ENCODE results near the gene TRIM36. TPM values are rescaled to one million over a fixed set of nuclear protein-coding genes. Genes with fewer than 3 reads are reported as not detected.

Gene TRIM36
- polyA plus RNA-seq, 1 of the 3 experiments (the other 2 are of a cell fraction): 0.16 TPM

GRCh38 chr5:115109356-115109755, 60.4 kb downstream of the TRIM36 start:
- POLR2A ChIA-PET: no interaction called here
- 54% methylated on average over 5 of the region's 5 CpGs for WGBS (ENCODE audit: low lambda C conversion rate)

DNA sequence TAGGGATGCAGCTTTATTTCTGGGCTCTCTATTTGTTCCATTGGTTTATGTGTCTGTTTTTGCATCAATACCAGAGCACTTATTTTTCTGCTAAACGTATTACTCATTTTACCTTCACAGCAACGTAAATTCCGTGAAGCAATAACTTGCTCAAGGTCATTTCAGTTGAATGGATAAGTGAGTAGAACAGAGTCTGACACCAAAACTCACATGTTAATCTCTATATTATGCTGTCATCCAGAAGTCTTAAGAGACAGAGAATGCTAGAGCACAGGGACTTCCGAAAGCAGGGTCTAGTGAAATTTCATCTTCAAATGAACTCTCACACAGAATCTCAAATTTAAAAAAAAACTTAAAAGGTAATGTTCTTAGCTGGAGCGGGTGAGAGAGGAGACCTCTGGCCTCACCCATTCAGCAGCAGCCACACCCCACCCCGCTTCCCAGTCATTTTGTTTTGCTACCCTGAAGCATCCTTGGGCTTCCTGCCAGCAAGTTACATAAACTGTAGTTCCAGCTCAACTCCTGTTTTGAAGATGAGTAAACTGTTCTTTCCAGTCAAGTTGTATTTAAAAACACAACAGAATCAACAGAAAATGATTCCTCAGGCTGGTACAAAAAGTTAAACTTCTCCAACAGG, 69.3 kb downstream of the TRIM36 start:
- POLR2A ChIA-PET: no interaction called here
- no peak for DNase-seq
- no peak for TF ChIP-seq FOSL2 (IDR thresholded peaks at IDR 0.05; ENCODE audit: borderline replicate concordance, low read depth)
- TF ChIP-seq ELF1 (IDR thresholded peaks at IDR 0.05): no peak
- TF ChIP-seq EP300 (IDR thresholded peaks at IDR 0.05; ENCODE audit: borderline replicate concordance in 1 of 2, low read depth in 1 of 2, low read length in 1 of 2): no peak
- TF ChIP-seq TCF12 (IDR thresholded peaks at IDR 0.05): no peak
- no peak for TF ChIP-seq TAF1 (IDR thresholded peaks at IDR 0.05; ENCODE audit: borderline replicate concordance, low read depth, low read length)
- H3K9me3 ChIP-seq: no peaks in the 10 kb centered on the region
- no peak overlapping the region for H3K27ac ChIP-seq (ENCODE audit: low read depth in 2 of 2, low read length in 1 of 2)
- H3F3A ChIP-seq (replicated peaks; ENCODE audit: insufficient read depth): no peaks in the 10 kb centered on the region
- H3K4me2 ChIP-seq: no peak overlapping the region
- no peaks in the 10 kb centered on the region for H3K27me3 ChIP-seq (ENCODE audit: insufficient read depth)
- no peak overlapping the region for H3K4me3 ChIP-seq (ENCODE audit: low read depth in 2 of 2, low read length in 1 of 2)
- no peaks in the 10 kb centered on the region for H3K36me3 ChIP-seq (replicated peaks in 1 of 2; ENCODE audit: control insufficient read depth in 1 of 2, insufficient read depth in 2 of 2, low read length in 1 of 2)
- no peak overlapping the region for H3K9ac ChIP-seq
- 67% methylated on average over 6 of the region's 6 CpGs for WGBS (ENCODE audit: low lambda C conversion rate)
- no peaks in the 10 kb centered on the region for H3K9me2 ChIP-seq
- H2AFZ ChIP-seq (ENCODE audit: low read depth): no peak overlapping the region
- H3K79me2 ChIP-seq (ENCODE audit: insufficient read depth): no peaks in the 10 kb centered on the region
- no peaks in the 10 kb centered on the region for H4K20me1 ChIP-seq (ENCODE audit: insufficient read depth)
- CTCF ChIA-PET: interaction anchor here (0.9 to 2.2 kb wide), 4 partner anchors 31 to 147 kb away, joined by 3 to 6 read pairs (median 4); no protein-coding TSS in a partner anchor
- no peaks in the 10 kb centered on the region; a peak in 2 of 4 replicates for H3K4me1 ChIP-seq (ENCODE audit: control insufficient read depth in 1 of 2, insufficient read depth in 2 of 2, low read depth in 1 of 2, low read length in 1 of 2)

More at GRCh38 chr5:115109356-115109755, 60.4 kb downstream of the TRIM36 start:
- Histone ChIP-seq H2AFZ (ENCODE audit: low read depth) (no peak overlapping the region), H4K20me1 (ENCODE audit: insufficient read depth) (no peaks in the 10 kb centered on the region), H3K4me3 (ENCODE audit: low read depth in 2 of 2, low read length in 1 of 2) (no peak overlapping the region), H3K36me3 (replicated peaks in 1 of 2; ENCODE audit: control insufficient read depth in 1 of 2, insufficient read depth in 2 of 2, low read length in 1 of 2) (no peaks in the 10 kb centered on the region), H3K9me3 (no peaks in the 10 kb centered on the region), H3K27me3 (ENCODE audit: insufficient read depth) (no peaks in the 10 kb centered on the region), H3K4me1 (ENCODE audit: control insufficient read depth in 1 of 2, insufficient read depth in 2 of 2, low read depth in 1 of 2, low read length in 1 of 2) (no peaks in the 10 kb centered on the region), H3K4me2 (no peak overlapping the region), H3K9ac (no peak overlapping the region), H3F3A (replicated peaks; ENCODE audit: insufficient read depth) (no peaks in the 10 kb centered on the region), H3K9me2 (no peaks in the 10 kb centered on the region), H3K79me2 (ENCODE audit: insufficient read depth) (no peaks in the 10 kb centered on the region), H3K27ac (ENCODE audit: low read depth in 2 of 2, low read length in 1 of 2) (no peak overlapping the region)
- no peak for DNase-seq
- CTCF ChIA-PET: interaction anchor here (3.6 kb wide), 1 partner anchor 11 kb away, joined by 17 read pairs; no protein-coding TSS in a partner anchor
- TF ChIP-seq CHD2 (IDR thresholded peaks at IDR 0.05; ENCODE audit: low read length, partially characterized antibody) (no peak), ELF1 (IDR thresholded peaks at IDR 0.05) (no peak), ZBTB33 (IDR thresholded peaks at IDR 0.05; ENCODE audit: borderline replicate concordance, low read depth) (no peak), NFIC (IDR thresholded peaks at IDR 0.05; ENCODE audit: borderline replicate concordance) (no peak), RFX5 (IDR thresholded peaks at IDR 0.05; ENCODE audit: low read length) (no peak), RCOR1 (IDR thresholded peaks at IDR 0.05; ENCODE audit: low read length) (no peak), USF1 (IDR thresholded peaks at IDR 0.05; ENCODE audit: borderline replicate concordance, low read depth) (no peak)
